ENCODE measurements around the gene MDFI.

DNA sequence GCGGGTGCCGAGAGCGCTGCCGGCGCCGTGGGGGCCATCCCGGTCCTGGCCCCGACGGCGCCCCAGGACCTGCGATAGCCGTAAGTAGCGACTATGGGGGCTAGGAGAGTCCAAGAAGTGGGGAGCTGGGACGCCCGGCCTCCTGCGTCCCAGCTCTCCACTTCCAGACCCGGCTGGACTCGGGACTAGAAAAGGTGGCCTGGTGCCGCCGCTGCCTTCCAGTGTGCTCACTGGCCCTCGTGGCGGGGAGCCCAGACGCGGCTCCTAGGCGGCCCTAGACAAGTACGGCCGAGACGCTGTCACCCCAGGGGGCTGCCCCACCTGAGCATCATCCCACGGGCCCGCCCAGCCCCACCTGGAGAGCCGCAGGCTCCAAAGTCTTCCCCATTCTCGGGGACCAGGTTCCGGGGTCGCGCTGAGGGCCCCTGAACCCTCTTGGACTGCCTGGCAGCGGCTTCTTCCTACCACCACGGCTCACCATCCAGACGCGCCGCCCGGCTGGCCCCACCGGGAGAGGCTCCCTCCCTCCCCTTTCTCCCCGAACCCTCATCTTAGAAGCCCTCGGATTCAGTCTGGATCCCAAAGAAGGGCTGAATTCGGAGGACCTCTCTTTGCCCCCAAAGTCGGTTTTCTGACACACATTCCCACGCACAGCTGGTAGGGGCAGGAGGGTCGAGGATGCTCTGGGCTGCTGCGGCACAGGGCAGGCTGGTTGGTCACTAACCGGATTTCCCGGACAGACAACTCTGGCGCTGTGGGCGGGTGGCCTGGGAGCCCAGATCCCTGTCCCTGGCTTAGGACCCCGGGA, 870 bp upstream of the MDFI start:
- TF ChIP-seq MXI1 (conservative IDR thresholded peaks at IDR 0.05; ENCODE audit: poor library complexity, severe bottlenecking) (no peak), EP300 (conservative IDR thresholded peaks at IDR 0.05; ENCODE audit: poor library complexity, severe bottlenecking) (no peak)
- TF ChIP-seq, protein P1, sequence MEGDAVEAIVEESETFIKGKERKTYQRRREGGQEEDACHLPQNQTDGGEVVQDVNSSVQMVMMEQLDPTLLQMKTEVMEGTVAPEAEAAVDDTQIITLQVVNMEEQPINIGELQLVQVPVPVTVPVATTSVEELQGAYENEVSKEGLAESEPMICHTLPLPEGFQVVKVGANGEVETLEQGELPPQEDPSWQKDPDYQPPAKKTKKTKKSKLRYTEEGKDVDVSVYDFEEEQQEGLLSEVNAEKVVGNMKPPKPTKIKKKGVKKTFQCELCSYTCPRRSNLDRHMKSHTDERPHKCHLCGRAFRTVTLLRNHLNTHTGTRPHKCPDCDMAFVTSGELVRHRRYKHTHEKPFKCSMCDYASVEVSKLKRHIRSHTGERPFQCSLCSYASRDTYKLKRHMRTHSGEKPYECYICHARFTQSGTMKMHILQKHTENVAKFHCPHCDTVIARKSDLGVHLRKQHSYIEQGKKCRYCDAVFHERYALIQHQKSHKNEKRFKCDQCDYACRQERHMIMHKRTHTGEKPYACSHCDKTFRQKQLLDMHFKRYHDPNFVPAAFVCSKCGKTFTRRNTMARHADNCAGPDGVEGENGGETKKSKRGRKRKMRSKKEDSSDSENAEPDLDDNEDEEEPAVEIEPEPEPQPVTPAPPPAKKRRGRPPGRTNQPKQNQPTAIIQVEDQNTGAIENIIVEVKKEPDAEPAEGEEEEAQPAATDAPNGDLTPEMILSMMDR (IDR thresholded peaks at IDR 0.05; ENCODE audit: poor library complexity, severe bottlenecking): no peak
- TF ChIP-seq, protein P2, sequence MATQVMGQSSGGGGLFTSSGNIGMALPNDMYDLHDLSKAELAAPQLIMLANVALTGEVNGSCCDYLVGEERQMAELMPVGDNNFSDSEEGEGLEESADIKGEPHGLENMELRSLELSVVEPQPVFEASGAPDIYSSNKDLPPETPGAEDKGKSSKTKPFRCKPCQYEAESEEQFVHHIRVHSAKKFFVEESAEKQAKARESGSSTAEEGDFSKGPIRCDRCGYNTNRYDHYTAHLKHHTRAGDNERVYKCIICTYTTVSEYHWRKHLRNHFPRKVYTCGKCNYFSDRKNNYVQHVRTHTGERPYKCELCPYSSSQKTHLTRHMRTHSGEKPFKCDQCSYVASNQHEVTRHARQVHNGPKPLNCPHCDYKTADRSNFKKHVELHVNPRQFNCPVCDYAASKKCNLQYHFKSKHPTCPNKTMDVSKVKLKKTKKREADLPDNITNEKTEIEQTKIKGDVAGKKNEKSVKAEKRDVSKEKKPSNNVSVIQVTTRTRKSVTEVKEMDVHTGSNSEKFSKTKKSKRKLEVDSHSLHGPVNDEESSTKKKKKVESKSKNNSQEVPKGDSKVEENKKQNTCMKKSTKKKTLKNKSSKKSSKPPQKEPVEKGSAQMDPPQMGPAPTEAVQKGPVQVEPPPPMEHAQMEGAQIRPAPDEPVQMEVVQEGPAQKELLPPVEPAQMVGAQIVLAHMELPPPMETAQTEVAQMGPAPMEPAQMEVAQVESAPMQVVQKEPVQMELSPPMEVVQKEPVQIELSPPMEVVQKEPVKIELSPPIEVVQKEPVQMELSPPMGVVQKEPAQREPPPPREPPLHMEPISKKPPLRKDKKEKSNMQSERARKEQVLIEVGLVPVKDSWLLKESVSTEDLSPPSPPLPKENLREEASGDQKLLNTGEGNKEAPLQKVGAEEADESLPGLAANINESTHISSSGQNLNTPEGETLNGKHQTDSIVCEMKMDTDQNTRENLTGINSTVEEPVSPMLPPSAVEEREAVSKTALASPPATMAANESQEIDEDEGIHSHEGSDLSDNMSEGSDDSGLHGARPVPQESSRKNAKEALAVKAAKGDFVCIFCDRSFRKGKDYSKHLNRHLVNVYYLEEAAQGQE (IDR thresholded peaks at IDR 0.05; ENCODE audit: borderline replicate concordance): no peak

Data from neural cell (in vitro differentiated cells).